Esophagus squamous epithelium (tissue), 5 donors: Measurements from ENCODE around the gene IPO11. TPM values are rescaled to one million over a fixed set of nuclear protein-coding genes. Genes with fewer than 3 reads are reported as not detected.

ENCODE experiments used
- DNase-seq: peaks from one replicate; lab custom pipeline; 2025; lab: John Stamatoyannopoulos, UW
- H3K27ac ChIP-seq, 4 donors: fragments of 200-600 bp; sonication (generic); one replicate each; pipeline ENCODE4 v1.5.1; 2016 to 2019; ENCODE audit warnings: mild to moderate bottlenecking in 1 of 4
- H3K27me3 ChIP-seq, 4 donors: fragments of 200-600 bp; sonication (generic); 1 replicate in 3 of 4; 2 replicates in 1 of 4; pipeline versions ENCODE4 v1.5.1 to v1.6.0; 2017 to 2021; ENCODE audit warnings: antibody characterized with exemption in 1 of 4
- H3K36me3 ChIP-seq, 3 donors: fragments of 200-600 bp; sonication (generic); one replicate each; pipeline ENCODE4 v1.5.1; 2016 to 2019
- H3K4me1 ChIP-seq, 3 donors: fragments of 200-600 bp; sonication (generic); one replicate each; pipeline ENCODE4 v1.5.1; 2017 to 2019
- H3K4me3 ChIP-seq, 4 donors: fragments of 200-600 bp; sonication (generic); 1 replicate in 3 of 4; 2 replicates in 1 of 4; pipeline ENCODE4 v1.5.1; 2016 to 2019; ENCODE audit warnings: mild to moderate bottlenecking in 2 of 4, moderate library complexity in 1 of 4
- H3K9me3 ChIP-seq, 3 donors: fragments of 200-600 bp; sonication (generic); one replicate each; pipeline ENCODE4 v1.5.1; 2016 to 2019
- POLR2A ChIP-seq, 4 donors: fragments of 450-650 bp; IDR thresholded peaks; one replicate each; pipeline ENCODE4 v1.6.1; 2017; ENCODE audit warnings: antibody characterized with exemption in 4 of 4, mild to moderate bottlenecking in 4 of 4, moderate library complexity in 3 of 4
- WGBS, 2 donors: methylation state at CpG; one replicate each; pipeline ENCODE4 v1.1.5; 2018; 5-methylcytosine and 5-hydroxymethylcytosine counted together
- intact Hi-C: fragments of 100-400 bp; cut with DNase I; formaldehyde crosslinking; loops from one replicate; pipeline ENCODE4 v1.15.0; 2022
- total RNA-seq, 4 donors: library from RNA; depleted of rRNA; stranded (reverse); fragments of >200 nt; gene quantifications; one replicate each; pipeline ENCODE4 v1.1.0, GENCODE V29; 2016
- TF ChIP-seq, protein P1 (sequence below), 6 experiments: fragments of 450-650 bp in 4 of 6; fragments of 200-600 bp in 2 of 6; sonication (generic) in 2 of 6; IDR thresholded peaks; one replicate each; pipeline ENCODE4 v1.5.1; 2016 to 2019; ENCODE audit warnings: antibody characterized with exemption in 6 of 6, mild to moderate bottlenecking in 4 of 6, moderate library complexity in 4 of 6
- donor health status: DM: yes; HTN: yes; CAD: no.

Gene IPO11
- total RNA-seq, 4 donors from 2014 or later, result 8.8 to 29.0 (median 20.3) TPM

DNA sequence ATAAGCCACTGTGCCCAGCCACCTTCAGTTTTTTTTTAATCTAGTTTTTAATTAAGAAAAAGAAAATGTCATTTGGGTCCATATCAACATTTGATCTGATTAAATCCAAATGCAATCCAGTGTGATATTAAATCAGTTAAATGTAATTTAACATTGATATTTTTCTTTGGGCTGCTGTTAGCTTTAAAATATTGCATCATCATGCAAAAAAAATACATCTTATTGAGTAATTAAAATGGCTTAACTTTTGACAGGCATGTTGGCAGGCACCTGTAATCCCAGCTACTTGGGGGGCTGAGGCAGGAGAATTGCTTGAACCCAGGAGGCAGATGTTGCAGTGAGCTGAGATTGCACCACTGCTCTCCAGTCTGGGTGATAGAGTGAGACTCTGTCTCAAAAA is 143.4 kb downstream of the IPO11 start:
- intact Hi-C loops, result no loop called here
- H3K4me3 ChIP-seq, result no peak overlapping the region
- no peaks in the 10 kb centered on the region for H3K27me3 ChIP-seq
- no peaks in the 10 kb centered on the region for H3K4me1 ChIP-seq
- no peak overlapping the region for H3K27ac ChIP-seq
- no peaks in the 10 kb centered on the region for H3K9me3 ChIP-seq
- DNase-seq, result no peak
- peaks cover 0 to 46% (median 0%) of the 10 kb centered on the region in 3 donors for H3K36me3 ChIP-seq
- no peak for TF ChIP-seq POLR2A (IDR thresholded peaks at IDR 0.05)
- TF ChIP-seq, protein P1, sequence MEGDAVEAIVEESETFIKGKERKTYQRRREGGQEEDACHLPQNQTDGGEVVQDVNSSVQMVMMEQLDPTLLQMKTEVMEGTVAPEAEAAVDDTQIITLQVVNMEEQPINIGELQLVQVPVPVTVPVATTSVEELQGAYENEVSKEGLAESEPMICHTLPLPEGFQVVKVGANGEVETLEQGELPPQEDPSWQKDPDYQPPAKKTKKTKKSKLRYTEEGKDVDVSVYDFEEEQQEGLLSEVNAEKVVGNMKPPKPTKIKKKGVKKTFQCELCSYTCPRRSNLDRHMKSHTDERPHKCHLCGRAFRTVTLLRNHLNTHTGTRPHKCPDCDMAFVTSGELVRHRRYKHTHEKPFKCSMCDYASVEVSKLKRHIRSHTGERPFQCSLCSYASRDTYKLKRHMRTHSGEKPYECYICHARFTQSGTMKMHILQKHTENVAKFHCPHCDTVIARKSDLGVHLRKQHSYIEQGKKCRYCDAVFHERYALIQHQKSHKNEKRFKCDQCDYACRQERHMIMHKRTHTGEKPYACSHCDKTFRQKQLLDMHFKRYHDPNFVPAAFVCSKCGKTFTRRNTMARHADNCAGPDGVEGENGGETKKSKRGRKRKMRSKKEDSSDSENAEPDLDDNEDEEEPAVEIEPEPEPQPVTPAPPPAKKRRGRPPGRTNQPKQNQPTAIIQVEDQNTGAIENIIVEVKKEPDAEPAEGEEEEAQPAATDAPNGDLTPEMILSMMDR (IDR thresholded peaks at IDR 0.05), result no peak

DNA sequence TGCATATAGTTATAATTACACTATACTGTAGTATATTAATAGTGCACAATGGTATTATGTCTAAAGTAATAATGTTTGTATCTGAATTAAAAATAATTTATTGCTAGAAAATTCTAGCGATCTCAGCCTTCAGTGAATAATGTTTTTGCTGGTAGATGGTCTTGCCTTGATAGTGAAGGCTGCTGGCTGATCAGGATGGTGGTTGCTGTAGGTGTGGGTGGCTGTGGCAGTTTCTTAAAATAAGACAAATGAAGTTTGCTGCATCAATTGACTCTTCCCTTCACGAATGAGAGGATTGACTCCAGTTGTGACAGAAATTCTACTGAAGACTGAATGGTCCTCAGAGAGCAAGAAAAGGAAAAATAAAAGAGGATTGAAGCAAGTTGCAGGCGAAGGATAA is 146.4 kb downstream of the IPO11 start:
- H3K27ac ChIP-seq, result no peak overlapping the region
- TF ChIP-seq, protein P1 (IDR thresholded peaks at IDR 0.05), result no peak
- TF ChIP-seq POLR2A (IDR thresholded peaks at IDR 0.05), result no peak
- DNase-seq, result no peak
- 95 to 97% methylated on average over 3 of the region's 3 CpGs for WGBS, 2 donors
- no peaks in the 10 kb centered on the region for H3K4me1 ChIP-seq
- intact Hi-C loops, result no loop called here
- no peaks in the 10 kb centered on the region for H3K27me3 ChIP-seq
- no peak overlapping the region for H3K4me3 ChIP-seq
- H3K9me3 ChIP-seq, result no peaks in the 10 kb centered on the region
- H3K36me3 ChIP-seq, result peaks cover 0 to 53% (median 0%) of the 10 kb centered on the region in 3 donors

DNA sequence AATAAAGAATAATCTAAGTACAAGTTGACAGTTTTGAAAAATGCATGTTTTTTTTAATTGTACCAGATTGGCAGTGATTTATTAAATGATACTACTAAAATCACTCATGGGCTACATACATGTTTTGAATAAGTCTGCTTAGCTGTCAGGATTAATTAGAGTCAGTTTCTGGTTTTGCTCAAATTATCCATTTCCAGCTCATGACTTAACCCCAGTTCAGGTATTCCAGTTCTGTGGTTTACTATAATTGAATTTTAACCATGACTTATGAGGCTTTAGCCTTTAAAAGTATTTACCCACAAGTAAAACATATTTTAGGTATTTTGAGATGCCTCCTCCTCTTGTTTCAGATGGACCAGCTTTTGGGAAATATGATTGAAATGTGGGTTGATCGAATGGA is 148.2 kb downstream of the IPO11 start:
- Histone ChIP-seq H3K36me3 (peaks cover 0 to 53% (median 0%) of the 10 kb centered on the region in 3 donors), H3K4me1 (no peaks in the 10 kb centered on the region), H3K4me3 (no peak overlapping the region), H3K27me3 (no peaks in the 10 kb centered on the region), H3K27ac (no peak overlapping the region), H3K9me3 (no peaks in the 10 kb centered on the region)
- WGBS, 2 donors, result 88 to 100% methylated on average over 1 of the region's 1 CpG
- TF ChIP-seq POLR2A (IDR thresholded peaks at IDR 0.05), result no peak
- TF ChIP-seq, protein P1 (IDR thresholded peaks at IDR 0.05), result no peak
- intact Hi-C loops, result no loop called here
- no peak for DNase-seq

DNA sequence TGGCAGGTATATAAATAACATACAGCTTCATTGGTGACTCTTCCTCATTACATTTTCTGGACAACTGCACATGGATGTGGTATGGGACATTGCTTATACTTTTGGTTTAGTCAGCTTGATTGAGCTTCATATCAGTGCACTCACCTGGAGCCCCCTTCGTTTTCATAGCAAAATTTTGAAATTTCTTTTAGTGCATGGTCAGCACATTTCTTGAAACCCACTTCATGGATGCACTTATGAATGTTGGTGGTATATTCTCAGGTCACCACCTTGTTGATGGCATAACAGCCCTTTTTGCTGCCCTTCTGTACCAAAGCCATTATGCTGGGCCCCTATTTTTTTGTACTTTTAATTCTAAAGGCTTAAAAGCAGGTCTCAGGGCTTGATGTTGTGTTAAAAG is 149.3 kb downstream of the IPO11 start:
- H3K4me3 ChIP-seq, result no peak overlapping the region
- 83 to 89% methylated on average over 1 of the region's 1 CpG for WGBS, 2 donors
- H3K4me1 ChIP-seq, result no peaks in the 10 kb centered on the region
- peaks cover 0 to 62% (median 0%) of the 10 kb centered on the region in 3 donors for H3K36me3 ChIP-seq
- H3K27me3 ChIP-seq, result no peaks in the 10 kb centered on the region
- TF ChIP-seq, protein P1 (IDR thresholded peaks at IDR 0.05), result no peak
- TF ChIP-seq POLR2A (IDR thresholded peaks at IDR 0.05), result no peak
- no peaks in the 10 kb centered on the region for H3K9me3 ChIP-seq
- no peak for DNase-seq
- intact Hi-C loops, result no loop called here
- H3K27ac ChIP-seq, result no peak overlapping the region

DNA sequence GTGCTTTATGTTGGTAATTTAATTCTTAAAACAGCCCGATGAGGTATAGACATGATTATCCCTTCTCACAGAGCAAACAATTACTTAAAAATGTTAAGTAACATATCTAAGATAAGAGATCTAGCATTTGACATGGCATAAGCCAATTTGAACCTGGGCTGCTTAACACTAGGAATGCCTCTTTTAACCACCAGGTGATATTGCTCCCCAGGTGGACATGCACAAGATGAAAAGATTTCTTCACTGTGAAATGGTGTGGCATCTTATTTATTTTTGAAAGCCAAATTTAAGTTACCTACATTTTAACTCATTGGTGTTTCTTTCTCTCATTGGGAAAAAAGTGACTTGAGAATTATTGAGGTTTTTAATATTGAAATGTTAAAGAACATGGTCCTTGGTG is 150.3 kb downstream of the IPO11 start:
- no peak for TF ChIP-seq POLR2A (IDR thresholded peaks at IDR 0.05)
- TF ChIP-seq, protein P1 (IDR thresholded peaks at IDR 0.05), result no peak
- no peaks in the 10 kb centered on the region for H3K4me1 ChIP-seq
- no peak overlapping the region for H3K4me3 ChIP-seq
- no peaks in the 10 kb centered on the region for H3K27me3 ChIP-seq
- no peak overlapping the region for H3K27ac ChIP-seq
- H3K9me3 ChIP-seq, result peaks cover 0 to 5% (median 0%) of the 10 kb centered on the region in 3 donors
- intact Hi-C loops, result no loop called here
- WGBS, 2 donors, result 76 to 81% methylated on average over 1 of the region's 1 CpG
- H3K36me3 ChIP-seq, result peaks cover 0 to 70% (median 4%) of the 10 kb centered on the region in 3 donors
- no peak for DNase-seq
